Measurements from ENCODE around the gene PPP3CA. TPM values are rescaled to one million over a fixed set of nuclear protein-coding genes. Genes with fewer than 3 reads are reported as not detected.
A peak's percentile ranks its signal among the peaks of the same experiment; 100 is the strongest.

PPP3CA gene
- total RNA-seq, 1 experiment from 2014 or later: 15.5 TPM

DNA sequence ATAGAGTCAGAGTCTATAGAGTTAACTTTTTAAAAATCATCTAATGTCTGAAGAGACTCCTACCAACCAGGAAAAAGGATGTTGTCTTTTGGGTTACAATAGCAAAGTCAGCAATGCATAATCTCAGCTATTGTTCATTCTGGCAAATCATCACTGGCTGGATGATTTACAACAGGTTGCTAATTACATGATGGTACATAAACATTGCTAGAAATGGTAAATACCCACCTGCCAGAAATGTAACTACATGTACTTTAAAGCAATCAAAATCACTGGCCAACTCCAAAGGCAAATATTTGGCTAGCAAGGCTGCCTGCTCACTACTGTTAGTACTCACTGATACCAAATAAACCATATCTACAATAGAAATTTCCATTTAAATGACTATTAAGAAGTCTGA is 91.1 kb downstream of the PPP3CA start:
- H4K20me1 ChIP-seq (ENCODE audit: low read length): no peaks in the 10 kb centered on the region
- H3K9ac ChIP-seq (ENCODE audit: low read length): no peak overlapping the region
- no peak overlapping the region for H3K27ac ChIP-seq (ENCODE audit: low read length)
- no peak for TF ChIP-seq EZH2phosphoT487 (IDR thresholded peaks at IDR 0.05; ENCODE audit: borderline replicate concordance, low read length)
- no peaks in the 10 kb centered on the region for H3K27me3 ChIP-seq (ENCODE audit: low read length)
- no peaks in the 10 kb centered on the region for H3K4me1 ChIP-seq (ENCODE audit: insufficient read depth, low read length)
- H3K9me3 ChIP-seq (ENCODE audit: low read length): no peaks in the 10 kb centered on the region
- H2AFZ ChIP-seq (ENCODE audit: low read length): no peak overlapping the region
- DNase-seq (no peak), ATAC-seq (peak; percentile 38; the same call in 1 of the 2 replicates)
- no peaks in the 10 kb centered on the region for H3K9me2 ChIP-seq (replicated peaks; ENCODE audit: low read length)
- H3F3A ChIP-seq (ENCODE audit: low read length, unreplicated experiment): no peaks in the 10 kb centered on the region
- no peak overlapping the region for H3K4me3 ChIP-seq (ENCODE audit: low read length)
- POLR2A ChIA-PET (ENCODE audit: unreplicated experiment): no interaction called here
- H3K79me2 ChIP-seq (ENCODE audit: low read length): peaks cover 22% of the 10 kb centered on the region; the same call in 1 of the 2 replicates
- BruUV-seq (replicated peaks): no TSS peak
- H3K4me2 ChIP-seq (ENCODE audit: low read length): no peak overlapping the region
- H3K36me3 ChIP-seq (ENCODE audit: low read depth, low read length): no peaks in the 10 kb centered on the region
- intact Hi-C loops (cut with micrococcal nuclease): no loop called here
- CTCF ChIA-PET: no interaction called here

DNA sequence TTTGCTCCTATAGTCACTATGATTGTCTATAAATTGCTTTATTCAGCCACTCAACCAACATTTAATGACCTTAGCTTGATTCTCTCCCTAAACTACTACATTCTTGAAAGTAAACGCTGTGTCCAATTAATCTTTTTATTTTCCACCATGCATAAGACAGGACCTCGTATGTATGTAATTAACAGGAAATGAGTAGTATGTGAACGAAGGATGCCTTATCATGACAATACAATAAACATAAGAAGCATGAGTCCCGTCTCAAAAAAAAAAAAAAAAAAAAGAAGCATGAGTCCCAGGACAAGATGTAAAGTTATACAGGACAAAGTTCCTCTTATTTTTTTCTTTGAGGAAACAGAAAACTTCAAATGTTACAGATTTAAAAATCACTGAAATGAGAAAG is 92.5 kb downstream of the PPP3CA start:
- intact Hi-C loops (cut with micrococcal nuclease): no loop called here
- DNase-seq (no peak), ATAC-seq (no peak)
- BruUV-seq (replicated peaks): no TSS peak
- no peaks in the 10 kb centered on the region for H4K20me1 ChIP-seq (ENCODE audit: low read length)
- CTCF ChIA-PET: no interaction called here
- H3K4me1 ChIP-seq (ENCODE audit: insufficient read depth, low read length): no peaks in the 10 kb centered on the region
- no peak overlapping the region for H3K27ac ChIP-seq (ENCODE audit: low read length)
- H3K4me2 ChIP-seq (ENCODE audit: low read length): no peak overlapping the region
- no peak overlapping the region for H3K9ac ChIP-seq (ENCODE audit: low read length)
- TF ChIP-seq EZH2phosphoT487 (IDR thresholded peaks at IDR 0.05; ENCODE audit: borderline replicate concordance, low read length) (no peak), EZH2 (IDR thresholded peaks at IDR 0.05; ENCODE audit: low read length, unreplicated experiment) (no peak)
- TF ChIP-seq, protein P1, sequence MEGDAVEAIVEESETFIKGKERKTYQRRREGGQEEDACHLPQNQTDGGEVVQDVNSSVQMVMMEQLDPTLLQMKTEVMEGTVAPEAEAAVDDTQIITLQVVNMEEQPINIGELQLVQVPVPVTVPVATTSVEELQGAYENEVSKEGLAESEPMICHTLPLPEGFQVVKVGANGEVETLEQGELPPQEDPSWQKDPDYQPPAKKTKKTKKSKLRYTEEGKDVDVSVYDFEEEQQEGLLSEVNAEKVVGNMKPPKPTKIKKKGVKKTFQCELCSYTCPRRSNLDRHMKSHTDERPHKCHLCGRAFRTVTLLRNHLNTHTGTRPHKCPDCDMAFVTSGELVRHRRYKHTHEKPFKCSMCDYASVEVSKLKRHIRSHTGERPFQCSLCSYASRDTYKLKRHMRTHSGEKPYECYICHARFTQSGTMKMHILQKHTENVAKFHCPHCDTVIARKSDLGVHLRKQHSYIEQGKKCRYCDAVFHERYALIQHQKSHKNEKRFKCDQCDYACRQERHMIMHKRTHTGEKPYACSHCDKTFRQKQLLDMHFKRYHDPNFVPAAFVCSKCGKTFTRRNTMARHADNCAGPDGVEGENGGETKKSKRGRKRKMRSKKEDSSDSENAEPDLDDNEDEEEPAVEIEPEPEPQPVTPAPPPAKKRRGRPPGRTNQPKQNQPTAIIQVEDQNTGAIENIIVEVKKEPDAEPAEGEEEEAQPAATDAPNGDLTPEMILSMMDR (conservative IDR thresholded peaks at IDR 0.05; ENCODE audit: low read depth, low read length): no peak
- no peaks in the 10 kb centered on the region for H3F3A ChIP-seq (ENCODE audit: low read length, unreplicated experiment)
- POLR2A ChIA-PET (ENCODE audit: unreplicated experiment): no interaction called here
- H2AFZ ChIP-seq (ENCODE audit: low read length): no peak overlapping the region
- no peaks in the 10 kb centered on the region for H3K27me3 ChIP-seq (ENCODE audit: low read length)
- no peaks in the 10 kb centered on the region for H3K9me2 ChIP-seq (replicated peaks; ENCODE audit: low read length)
- H3K4me3 ChIP-seq (ENCODE audit: low read length): no peak overlapping the region
- no peaks in the 10 kb centered on the region for H3K9me3 ChIP-seq (ENCODE audit: low read length)
- no peaks in the 10 kb centered on the region for H3K36me3 ChIP-seq (ENCODE audit: low read depth, low read length)
- H3K79me2 ChIP-seq (ENCODE audit: low read length): peaks cover 11% of the 10 kb centered on the region; the same call in 1 of the 2 replicates

DNA sequence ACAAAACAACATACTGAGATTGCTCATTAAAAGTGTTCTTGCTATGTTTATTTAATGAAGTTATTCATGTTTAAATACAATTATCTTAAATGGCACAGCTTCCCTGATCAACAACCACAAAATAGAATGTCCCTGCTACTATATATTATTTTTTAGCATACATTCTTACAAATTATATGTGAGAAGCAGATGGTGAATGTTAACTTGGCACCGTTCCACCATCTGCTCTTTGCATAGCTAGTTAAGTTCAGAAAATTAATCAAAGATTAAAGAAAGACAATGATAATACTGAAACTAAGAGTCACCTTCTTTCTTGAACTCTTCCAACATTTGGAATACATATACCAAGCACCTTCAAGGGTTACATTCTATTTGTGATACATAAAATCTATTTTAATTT is 94.2 kb downstream of the PPP3CA start:
- DNase-seq: no peak
- intact Hi-C loops (cut with micrococcal nuclease): no loop called here
- CTCF ChIA-PET: no interaction called here

More for the DNA sequence above, 94.2 kb downstream of the PPP3CA start:
- TF ChIP-seq EZH2 (IDR thresholded peaks at IDR 0.05; ENCODE audit: low read length, unreplicated experiment) (no peak), EZH2phosphoT487 (IDR thresholded peaks at IDR 0.05; ENCODE audit: borderline replicate concordance, low read length) (no peak)
- TF ChIP-seq, protein P1 (conservative IDR thresholded peaks at IDR 0.05; ENCODE audit: low read depth, low read length): no peak
- Histone ChIP-seq H3K4me3 (ENCODE audit: low read length) (no peak overlapping the region), H3K4me1 (ENCODE audit: insufficient read depth, low read length) (no peaks in the 10 kb centered on the region), H3F3A (ENCODE audit: low read length, unreplicated experiment) (no peaks in the 10 kb centered on the region), H2AFZ (ENCODE audit: low read length) (no peak overlapping the region), H3K9ac (ENCODE audit: low read length) (no peak overlapping the region), H3K27ac (ENCODE audit: low read length) (no peak overlapping the region), H3K36me3 (ENCODE audit: low read depth, low read length) (no peaks in the 10 kb centered on the region), H3K9me2 (replicated peaks; ENCODE audit: low read length) (no peaks in the 10 kb centered on the region), H3K27me3 (ENCODE audit: low read length) (no peaks in the 10 kb centered on the region), H3K4me2 (ENCODE audit: low read length) (no peak overlapping the region), H4K20me1 (ENCODE audit: low read length) (no peaks in the 10 kb centered on the region), H3K9me3 (ENCODE audit: low read length) (no peaks in the 10 kb centered on the region), H3K79me2 (ENCODE audit: low read length) (peaks cover 7% of the 10 kb centered on the region; the same call in 1 of the 2 replicates)
- POLR2A ChIA-PET (ENCODE audit: unreplicated experiment): no interaction called here
- BruUV-seq (replicated peaks): no TSS peak
- no peak for ATAC-seq
